Measurements from ENCODE around the gene GIMD1.

DNA sequence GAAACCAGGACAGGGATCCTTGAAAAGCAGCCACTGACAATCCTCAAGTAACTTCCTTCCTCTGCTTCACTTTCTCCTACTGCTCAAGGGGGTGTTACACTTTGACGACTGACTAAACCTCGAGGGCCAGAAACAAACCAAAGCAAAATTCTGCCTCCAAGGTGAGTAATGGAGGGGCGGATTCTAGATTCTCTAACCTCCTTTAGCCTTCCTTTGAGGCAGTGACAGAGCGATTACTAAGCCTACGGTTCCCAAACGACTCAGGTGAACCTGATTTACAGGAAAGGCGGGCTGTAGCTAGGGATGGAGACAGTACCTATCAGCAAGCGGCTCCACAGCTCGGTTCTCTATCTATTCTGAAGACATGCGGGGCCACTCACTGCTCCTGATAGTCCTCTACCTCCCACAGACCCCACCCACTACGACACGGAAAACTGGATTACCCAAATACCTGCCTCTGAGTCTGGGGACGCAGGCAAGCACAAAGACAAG is 53.1 kb downstream of the GIMD1 start:
- TF ChIP-seq, protein P1, sequence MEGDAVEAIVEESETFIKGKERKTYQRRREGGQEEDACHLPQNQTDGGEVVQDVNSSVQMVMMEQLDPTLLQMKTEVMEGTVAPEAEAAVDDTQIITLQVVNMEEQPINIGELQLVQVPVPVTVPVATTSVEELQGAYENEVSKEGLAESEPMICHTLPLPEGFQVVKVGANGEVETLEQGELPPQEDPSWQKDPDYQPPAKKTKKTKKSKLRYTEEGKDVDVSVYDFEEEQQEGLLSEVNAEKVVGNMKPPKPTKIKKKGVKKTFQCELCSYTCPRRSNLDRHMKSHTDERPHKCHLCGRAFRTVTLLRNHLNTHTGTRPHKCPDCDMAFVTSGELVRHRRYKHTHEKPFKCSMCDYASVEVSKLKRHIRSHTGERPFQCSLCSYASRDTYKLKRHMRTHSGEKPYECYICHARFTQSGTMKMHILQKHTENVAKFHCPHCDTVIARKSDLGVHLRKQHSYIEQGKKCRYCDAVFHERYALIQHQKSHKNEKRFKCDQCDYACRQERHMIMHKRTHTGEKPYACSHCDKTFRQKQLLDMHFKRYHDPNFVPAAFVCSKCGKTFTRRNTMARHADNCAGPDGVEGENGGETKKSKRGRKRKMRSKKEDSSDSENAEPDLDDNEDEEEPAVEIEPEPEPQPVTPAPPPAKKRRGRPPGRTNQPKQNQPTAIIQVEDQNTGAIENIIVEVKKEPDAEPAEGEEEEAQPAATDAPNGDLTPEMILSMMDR (IDR thresholded peaks at IDR 0.05) = no peak
- TF ChIP-seq POLR2AphosphoS5 (IDR thresholded peaks at IDR 0.05; ENCODE audit: low read depth, low read length) (no peak), TCF7L2 (IDR thresholded peaks at IDR 0.05; ENCODE audit: low read depth, low read length) (no peak), SIN3A (IDR thresholded peaks at IDR 0.05; ENCODE audit: borderline replicate concordance, insufficient read depth, low read depth, low read length) (no peak)
- TF ChIP-seq, protein P2, sequence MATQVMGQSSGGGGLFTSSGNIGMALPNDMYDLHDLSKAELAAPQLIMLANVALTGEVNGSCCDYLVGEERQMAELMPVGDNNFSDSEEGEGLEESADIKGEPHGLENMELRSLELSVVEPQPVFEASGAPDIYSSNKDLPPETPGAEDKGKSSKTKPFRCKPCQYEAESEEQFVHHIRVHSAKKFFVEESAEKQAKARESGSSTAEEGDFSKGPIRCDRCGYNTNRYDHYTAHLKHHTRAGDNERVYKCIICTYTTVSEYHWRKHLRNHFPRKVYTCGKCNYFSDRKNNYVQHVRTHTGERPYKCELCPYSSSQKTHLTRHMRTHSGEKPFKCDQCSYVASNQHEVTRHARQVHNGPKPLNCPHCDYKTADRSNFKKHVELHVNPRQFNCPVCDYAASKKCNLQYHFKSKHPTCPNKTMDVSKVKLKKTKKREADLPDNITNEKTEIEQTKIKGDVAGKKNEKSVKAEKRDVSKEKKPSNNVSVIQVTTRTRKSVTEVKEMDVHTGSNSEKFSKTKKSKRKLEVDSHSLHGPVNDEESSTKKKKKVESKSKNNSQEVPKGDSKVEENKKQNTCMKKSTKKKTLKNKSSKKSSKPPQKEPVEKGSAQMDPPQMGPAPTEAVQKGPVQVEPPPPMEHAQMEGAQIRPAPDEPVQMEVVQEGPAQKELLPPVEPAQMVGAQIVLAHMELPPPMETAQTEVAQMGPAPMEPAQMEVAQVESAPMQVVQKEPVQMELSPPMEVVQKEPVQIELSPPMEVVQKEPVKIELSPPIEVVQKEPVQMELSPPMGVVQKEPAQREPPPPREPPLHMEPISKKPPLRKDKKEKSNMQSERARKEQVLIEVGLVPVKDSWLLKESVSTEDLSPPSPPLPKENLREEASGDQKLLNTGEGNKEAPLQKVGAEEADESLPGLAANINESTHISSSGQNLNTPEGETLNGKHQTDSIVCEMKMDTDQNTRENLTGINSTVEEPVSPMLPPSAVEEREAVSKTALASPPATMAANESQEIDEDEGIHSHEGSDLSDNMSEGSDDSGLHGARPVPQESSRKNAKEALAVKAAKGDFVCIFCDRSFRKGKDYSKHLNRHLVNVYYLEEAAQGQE (IDR thresholded peaks at IDR 0.05; ENCODE audit: insufficient read depth in 1 of 2, low read depth in 2 of 2, low read length in 1 of 2) = no peak

Measured in Panc1 (cell line).